H9 (cell line): ENCODE measurements around the gene ANKRD11. TPM values are rescaled to one million over a fixed set of nuclear protein-coding genes. Genes with fewer than 3 reads are reported as not detected.
"Not testable (repeated sequence)": the region's sequence is repeated elsewhere in the genome, so short reads cannot be mapped to it uniquely, and the experiment has no call there.

Experiments used
- DNase-seq: peaks from one replicate; pipeline ENCODE4 v3.0.0-alpha.2; 2017
- H2AFZ ChIP-seq: one replicate; pipeline ENCODE4 v1.6.1; 2013; ENCODE audit warnings: mild to moderate bottlenecking, low read length, control low read depth, moderate library complexity
- H2AK5ac ChIP-seq: 2 replicates; pipeline ENCODE4 v1.6.1; 2013; ENCODE audit warnings: low read length, control low read depth, mixed read lengths; ENCODE audit not compliant: insufficient read length
- H2BK120ac ChIP-seq: one replicate; pipeline ENCODE4 v1.6.1; 2013; ENCODE audit warnings: low read depth, mild to moderate bottlenecking, low read length, control low read depth, inconsistent platforms; ENCODE audit not compliant: poor library complexity, severe bottlenecking
- H2BK12ac ChIP-seq: 2 replicates; pipeline ENCODE4 v1.6.1; 2013; ENCODE audit warnings: low read length, control low read depth, mixed read lengths, low read depth; ENCODE audit not compliant: insufficient read length
- H2BK15ac ChIP-seq: 2 replicates; pipeline ENCODE4 v1.6.1; 2013; ENCODE audit warnings: low read depth, low read length, control low read depth
- H2BK20ac ChIP-seq: one replicate; pipeline ENCODE4 v1.6.1; 2013; ENCODE audit warnings: low read depth, mild to moderate bottlenecking, low read length, control low read depth, inconsistent platforms; ENCODE audit not compliant: poor library complexity, severe bottlenecking
- H2BK5ac ChIP-seq: 2 replicates; pipeline ENCODE4 v1.6.1; 2013; ENCODE audit warnings: low read length, control low read depth, mixed read lengths; ENCODE audit not compliant: insufficient read length
- H3K14ac ChIP-seq: 2 replicates; pipeline ENCODE4 v1.6.1; 2013; ENCODE audit warnings: low read length, control low read depth; ENCODE audit not compliant: insufficient read depth
- H3K18ac ChIP-seq: 2 replicates; pipeline ENCODE4 v1.6.1; 2013; ENCODE audit warnings: low read depth, mild to moderate bottlenecking, mixed read lengths, low read length, control low read depth; ENCODE audit not compliant: insufficient read length
- H3K23ac ChIP-seq: 2 replicates; pipeline ENCODE4 v1.6.1; 2013; ENCODE audit warnings: low read length, control low read depth, mixed read lengths, low read depth; ENCODE audit not compliant: insufficient read length
- H3K23me2 ChIP-seq: 2 replicates; pipeline ENCODE4 v1.6.1; 2013; ENCODE audit warnings: low read depth, mild to moderate bottlenecking, mixed read lengths, low read length, control low read depth; ENCODE audit not compliant: insufficient read length, poor library complexity, severe bottlenecking
- H3K27ac ChIP-seq: 2 replicates; pipeline ENCODE4 v1.5.1; 2013; ENCODE audit warnings: low read length, control low read depth, mixed read lengths, low read depth; ENCODE audit not compliant: insufficient read length
- H3K27me3 ChIP-seq: 2 replicates; pipeline ENCODE4 v1.6.1; 2013; ENCODE audit warnings: low read length, control low read depth, inconsistent platforms; ENCODE audit not compliant: insufficient read depth
- H3K4ac ChIP-seq: 2 replicates; pipeline ENCODE4 v1.6.1; 2013; ENCODE audit warnings: low read depth, mild to moderate bottlenecking, control low read depth, inconsistent platforms, low read length, moderate library complexity
- H3K4me1 ChIP-seq: 2 replicates; pipeline ENCODE4 v1.6.1; 2013; ENCODE audit warnings: low read length, control low read depth, inconsistent platforms; ENCODE audit not compliant: insufficient read depth
- H3K4me2 ChIP-seq: 2 replicates; pipeline ENCODE4 v1.6.1; 2013; ENCODE audit warnings: low read length, control low read depth, mixed read lengths; ENCODE audit not compliant: insufficient read length, insufficient read depth
- H3K56ac ChIP-seq: 2 replicates; pipeline ENCODE4 v1.6.1; 2013; ENCODE audit warnings: low read depth, mild to moderate bottlenecking, mixed read lengths, low read length, control low read depth; ENCODE audit not compliant: insufficient read length
- H3K79me1 ChIP-seq: 2 replicates; pipeline ENCODE4 v1.6.1; 2013; ENCODE audit warnings: low read depth, mild to moderate bottlenecking, moderate library complexity, low read length, control low read depth, inconsistent platforms; ENCODE audit not compliant: insufficient read depth, poor library complexity, severe bottlenecking
- H3K79me2 ChIP-seq: 2 replicates; pipeline ENCODE4 v1.6.1; 2013; ENCODE audit warnings: low read length, control low read depth, inconsistent platforms; ENCODE audit not compliant: insufficient read depth
- H3K9ac ChIP-seq: 2 replicates; pipeline ENCODE4 v1.6.1; 2013; ENCODE audit warnings: low read length, control low read depth, mixed read lengths; ENCODE audit not compliant: insufficient read length; ENCODE audit errors: extremely low read depth
- H3K9me3 ChIP-seq: one replicate; pipeline ENCODE4 v1.6.1; 2013; ENCODE audit warnings: low read depth, low read length, inconsistent platforms; ENCODE audit not compliant: control insufficient read depth
- H3T11ph ChIP-seq: one replicate; pipeline ENCODE4 v1.6.1; 2013; ENCODE audit warnings: mild to moderate bottlenecking, low read length, control low read depth, inconsistent platforms
- H4K20me1 ChIP-seq: one replicate; pipeline ENCODE4 v1.6.1; 2013; ENCODE audit not compliant: control insufficient read depth, insufficient read length, insufficient read depth
- H4K5ac ChIP-seq: 2 replicates; pipeline ENCODE4 v1.6.1; 2013; ENCODE audit warnings: low read depth, mild to moderate bottlenecking, mixed read lengths, low read length, control low read depth; ENCODE audit not compliant: insufficient read length
- H4K8ac ChIP-seq: replicated peaks from 2 replicates; pipeline ENCODE4 v1.6.1; 2013; ENCODE audit warnings: low read length, control low read depth, mixed read lengths, low read depth; ENCODE audit not compliant: insufficient read length
- H4K91ac ChIP-seq: 2 replicates; pipeline ENCODE4 v1.6.1; 2013; ENCODE audit warnings: low read depth, mild to moderate bottlenecking, moderate library complexity, mixed read lengths, low read length, control low read depth; ENCODE audit not compliant: insufficient read length
- H3K27ac Mint-ChIP-seq, 3 experiments: 2 replicates in 2 of 3; 3 replicates in 1 of 3; pipeline ENCODE4 v1.8.0; 2020 to 2021; ENCODE audit warnings: mixed read lengths in 3 of 3, mild to moderate bottlenecking in 1 of 3, moderate library complexity in 1 of 3
- H3K27me3 Mint-ChIP-seq: 2 replicates; pipeline ENCODE4 v1.8.0; 2021; ENCODE audit warnings: low read depth, mild to moderate bottlenecking, moderate library complexity, mixed read lengths
- H3K36me3 Mint-ChIP-seq, 3 experiments: 2 replicates in 2 of 3; 3 replicates in 1 of 3; pipeline ENCODE4 v1.8.0; 2020 to 2021; ENCODE audit warnings: low read depth in 3 of 3, mixed read lengths in 3 of 3; ENCODE audit not compliant: insufficient read depth in 1 of 3
- H3K4me1 Mint-ChIP-seq, 2 experiments: 2 replicates each; pipeline ENCODE4 v1.8.0; 2020; ENCODE audit warnings: mixed read lengths in 2 of 2
- H3K4me3 Mint-ChIP-seq, 2 experiments: 2 replicates in 1 of 2; 3 replicates in 1 of 2; pipeline ENCODE4 v1.8.0; 2020 to 2021; ENCODE audit warnings: mild to moderate bottlenecking in 2 of 2, mixed read lengths in 2 of 2, moderate library complexity in 1 of 2
- H3K9me3 Mint-ChIP-seq, 2 experiments: 2 replicates in 1 of 2; 3 replicates in 1 of 2; pipeline ENCODE4 v1.8.0; 2020; ENCODE audit warnings: mild to moderate bottlenecking in 2 of 2, mixed read lengths in 2 of 2, moderate library complexity in 1 of 2
- CTCF ChIP-seq: fragments of 200-600 bp; sonication (generic); conservative IDR thresholded peaks from 3 replicates; pipeline ENCODE4 v1.8.0; 2021; ENCODE audit warnings: antibody characterized with exemption, mild to moderate bottlenecking
- WGBS: extraction: QIAGEN DNeasy Blood & Tissue Kit; methylation state at CpG from one replicate; pipeline ENCODE4 v1.1.7; 2013; ENCODE audit warnings: missing lambda C conversion rate, low lambda C conversion rate, mixed read lengths; ENCODE audit not compliant: insufficient read length; ENCODE audit errors: extremely low coverage; 5-methylcytosine and 5-hydroxymethylcytosine counted together
- total RNA-seq: library from RNA; stranded (reverse); gene quantifications from 2 replicates; pipeline ENCODE4 v1.2.1, GENCODE V29; 2021

ANKRD11 gene
- total RNA-seq, 1 experiment from 2014 or later: 181 TPM

- Histone ChIP-seq H2AFZ (no peak overlapping the region), H3K9ac (no peak overlapping the region), H4K91ac (no peak overlapping the region), H4K8ac (no peak overlapping the region), H3K4ac (no peak overlapping the region), H3K4me1 (no peaks in the 10 kb centered on the region; the same call in 1 of the 2 replicates), H3K23me2 (no peaks in the 10 kb centered on the region), H4K5ac (no peak overlapping the region), H3K18ac (no peak overlapping the region), H4K20me1 (no peaks in the 10 kb centered on the region), H2BK20ac (no peak overlapping the region), H3K27ac (no peak overlapping the region), H3K9me3 (no peaks in the 10 kb centered on the region), H3K4me2 (no peak overlapping the region), H2BK5ac (no peak overlapping the region), H2BK15ac (no peak overlapping the region), H3K14ac (no peak overlapping the region), H3K23ac (no peak overlapping the region), H2BK120ac (no peak overlapping the region), H3K27me3 (no peaks in the 10 kb centered on the region), H3T11ph (no peak overlapping the region), H3K79me2 (peaks cover 60% of the 10 kb centered on the region), H3K79me1 (no peaks in the 10 kb centered on the region), H2AK5ac (no peak overlapping the region), H2BK12ac (no peak overlapping the region), H3K56ac (no peak overlapping the region)
- peaks cover 9 to 22% of the 10 kb centered on the region in 2 experiments for H3K9me3 Mint-ChIP-seq
- TF ChIP-seq CTCF: no peak
- H3K27ac Mint-ChIP-seq: peak overlapping the region in 2 of 3 experiments; percentile 13 to 44; a peak in 1 of 7 replicates
- no peak for DNase-seq
- no peak overlapping the region for H3K4me3 Mint-ChIP-seq
- WGBS: no CpG with 5 or more reads among the region's 5 CpGs
- no peaks in the 10 kb centered on the region for H3K27me3 Mint-ChIP-seq
- peaks cover 17 to 34% (median 25%) of the 10 kb centered on the region in 3 experiments; a peak in 6 of 7 replicates for H3K36me3 Mint-ChIP-seq
- H3K4me1 Mint-ChIP-seq: peaks cover 27 to 32% of the 10 kb centered on the region in 2 experiments
Measured at GRCh38 chr16:89466920-89467319, 23.4 kb downstream of the ANKRD11 start.

- Mint-ChIP-seq H3K4me1 (peaks cover 30 to 38% of the 10 kb centered on the region in 2 experiments), H3K36me3 (peaks cover 26 to 54% (median 34%) of the 10 kb centered on the region in 3 experiments), H3K9me3 (peaks cover 16 to 33% of the 10 kb centered on the region in 2 experiments)
- H3K4ac ChIP-seq, H4K5ac ChIP-seq, H2BK120ac ChIP-seq, H3T11ph ChIP-seq, H3K27ac Mint-ChIP-seq, H2AK5ac ChIP-seq, H3K4me3 Mint-ChIP-seq, H2BK12ac ChIP-seq, H2BK15ac ChIP-seq, DNase-seq, H3K23ac ChIP-seq, H3K27me3 Mint-ChIP-seq, H2BK5ac ChIP-seq, H4K20me1 ChIP-seq, H3K18ac ChIP-seq, H4K91ac ChIP-seq, H3K56ac ChIP-seq, H4K8ac ChIP-seq, H3K27ac ChIP-seq, H2BK20ac ChIP-seq, H3K14ac ChIP-seq, H3K23me2 ChIP-seq, H3K4me2 ChIP-seq, H3K79me1 ChIP-seq, H3K9ac ChIP-seq, H3K4me1 ChIP-seq, H3K9me3 ChIP-seq, H2AFZ ChIP-seq, H3K27me3 ChIP-seq: not testable (repeated sequence)
- WGBS: no CpG with 5 or more reads among the region's 5 CpGs
- peaks cover 63% of the 10 kb centered on the region for H3K79me2 ChIP-seq
Measured at GRCh38 chr16:89463312-89463711, 27.0 kb downstream of the ANKRD11 start.
